ENCODE measurements around the gene ACTN4.

GRCh38 chr19:38744298-38744681, 96.8 kb downstream of the ACTN4 start, which contains the start of gene CAPN12:
- TF ChIP-seq CTCF (conservative IDR thresholded peaks at IDR 0.05; ENCODE audit: low read depth in 2 of 2) (no peak), EZH2 (IDR thresholded peaks at IDR 0.05; ENCODE audit: low read depth, unreplicated experiment) (no peak), POLR2AphosphoS5 (IDR thresholded peaks at IDR 0.05; ENCODE audit: low read depth) (no peak), NANOG (IDR thresholded peaks at IDR 0.05; ENCODE audit: borderline replicate concordance) (no peak), CREB1 (CRISPR knock-in tag; IDR thresholded peaks at IDR 0.05; ENCODE audit: low read depth) (no peak)

Data from GM23338 (cell line).